Hepatic stellate cell (primary cell): Measurements from ENCODE around the gene ZFPL1.

ENCODE experiments used
- DNase-seq: peaks from one replicate; pipeline ENCODE4 v3.0.0; 2011; ENCODE audit warnings: low spot score

Gene ZFPL1

GRCh38 chr11:65083834-65084597 is at the start of gene ZFPL1, which contains the start of gene CDCA5:
Gene ZFPL1 (plus strand): TSS chr11:65084222. CDS start chr11:65084699, 477 bp downstream.
Gene CDCA5 (minus strand): TSS chr11:65084040. CDS start chr11:65083978, 62 bp downstream.
- DNase-seq = peak; percentile 99

GRCh38 chr11:65034423-65034822 is 49.6 kb upstream of the ZFPL1 start:
- DNase-seq = no peak

- no peak for DNase-seq
Observed at GRCh38 chr11:65035579-65035978, 48.4 kb upstream of the ZFPL1 start.

- DNase-seq = no peak
Observed at GRCh38 chr11:65036931-65037330, 47.1 kb upstream of the ZFPL1 start.

GRCh38 chr11:65040520-65040846 is 43.5 kb upstream of the ZFPL1 start:
- DNase-seq = no peak

- DNase-seq = peak; percentile 98
Observed at GRCh38 chr11:65040847-65041622, 43.0 kb upstream of the ZFPL1 start, which contains the start of gene SAC3D1. Gene SAC3D1 (plus strand): TSS chr11:65041210. CDS start chr11:65041293, 83 bp downstream.

GRCh38 chr11:65042891-65043290 is 41.1 kb upstream of the ZFPL1 start:
- no peak for DNase-seq

GRCh38 chr11:65043881-65044501 is 40.0 kb upstream of the ZFPL1 start:
- no peak for DNase-seq

- no peak for DNase-seq
Observed at GRCh38 chr11:65045061-65045460, 39.0 kb upstream of the ZFPL1 start.

- no peak for DNase-seq
Observed at GRCh38 chr11:65045728-65046127, 38.3 kb upstream of the ZFPL1 start.

- peak; percentile 36 for DNase-seq
Observed at GRCh38 chr11:65047581-65048422, 36.2 kb upstream of the ZFPL1 start.

GRCh38 chr11:65051398-65051858 is 32.6 kb upstream of the ZFPL1 start:
- DNase-seq = no peak

GRCh38 chr11:65053827-65054508 is 30.1 kb upstream of the ZFPL1 start:
- DNase-seq = no peak

GRCh38 chr11:65055538-65055937 is 28.5 kb upstream of the ZFPL1 start:
- DNase-seq = no peak

- DNase-seq = no peak
Observed at GRCh38 chr11:65056999-65057398, 27.0 kb upstream of the ZFPL1 start.

- no peak for DNase-seq
Observed at GRCh38 chr11:65057526-65057925, 26.5 kb upstream of the ZFPL1 start.

- no peak for DNase-seq
Observed at GRCh38 chr11:65058012-65058411, 26.0 kb upstream of the ZFPL1 start.

- no peak for DNase-seq
Observed at GRCh38 chr11:65058419-65059054, 25.5 kb upstream of the ZFPL1 start, which contains the start of gene NAALADL1. Gene NAALADL1 (minus strand): TSS chr11:65058553. CDS start chr11:65058521, 32 bp downstream.

- no peak for DNase-seq
Observed at GRCh38 chr11:65059523-65059922, 24.5 kb upstream of the ZFPL1 start.
